GM12878 (cell line): ENCODE measurements around the gene S1PR2. TPM values are rescaled to one million over a fixed set of nuclear protein-coding genes. Genes with fewer than 3 reads are reported as not detected.
A peak's percentile ranks its signal among the peaks of the same experiment; 100 is the strongest.

Source experiments
- ATAC-seq: fragments of 200-7000 bp; cut with Tn5 transposase; 3 replicates; pipeline ENCODE4 v1.9.1; 2020; ENCODE audit warnings: mild to moderate bottlenecking, moderate library complexity
- BruUV-seq: library from RNA; stranded (reverse); fragments of 400-500 nt; replicated peaks from 2 replicates; lab custom pipeline; 2021; lab: Mats Ljungman, UMichigan
- CTCF ChIA-PET: fragments of 300-600 bp; sonication (Branson Sonifier 250); formaldehyde crosslinking; extraction: SDS; loops from one replicate; lab custom pipeline; 2021; ENCODE audit warnings: inconsistent platforms; lab: Yijun Ruan, JAX
- POLR2A ChIA-PET: fragments of 350-600 bp; formaldehyde crosslinking; extraction: SDS; loops from one replicate; lab custom pipeline; 2021; ENCODE audit warnings: inconsistent platforms; lab: Charles Lee
- RAD21 ChIA-PET: fragments of 300-600 bp; sonication (Branson Sonifier 250); formaldehyde crosslinking; loops from one replicate; lab custom pipeline; 2023; ENCODE audit warnings: antibody characterized with exemption; ENCODE audit not compliant: unreplicated experiment; lab: Charles Lee
- SMC1A ChIA-PET: fragments of 300-600 bp; sonication (Branson Sonifier 250); formaldehyde crosslinking; loops from one replicate; lab custom pipeline; 2023; ENCODE audit not compliant: unreplicated experiment, uncharacterized antibody; lab: Charles Lee
- DNase-seq: peaks from one replicate; pipeline ENCODE4 v3.0.0-alpha.2; 2011; ENCODE audit warnings: low read depth, low spot score
- FAIRE-seq: peaks from 3 replicates; lab custom pipeline; 2011; peaks lifted over from hg19 to GRCh38; lab: Jason Lieb, UNC
- H2AFZ ChIP-seq: 2 replicates; pipeline ENCODE4 v1.6.0; 2011; ENCODE audit warnings: low read depth, low read length, control low read depth; ENCODE audit not compliant: control insufficient read depth
- H3K27ac ChIP-seq: 2 replicates; pipeline ENCODE4 v1.5.1; 2011; ENCODE audit warnings: control low read depth; ENCODE audit not compliant: control insufficient read depth, insufficient read depth
- H3K27me3 ChIP-seq, 2 experiments: replicated peaks in 1 of 2; 2 replicates each; pipeline versions ENCODE4 v1.6.0 to v1.6.1; 2011; ENCODE audit warnings: low read length in 1 of 2; ENCODE audit not compliant: control insufficient read depth in 2 of 2, insufficient read depth in 2 of 2
- H3K36me3 ChIP-seq, 2 experiments: 2 replicates each; pipeline ENCODE4 v1.5.1; 2011; ENCODE audit warnings: low read length in 1 of 2; ENCODE audit not compliant: control insufficient read depth in 2 of 2, insufficient read depth in 2 of 2
- H3K4me1 ChIP-seq: 2 replicates; pipeline ENCODE4 v1.6.1; 2011; ENCODE audit warnings: mild to moderate bottlenecking, low read length, moderate library complexity, mixed read lengths; ENCODE audit not compliant: control insufficient read depth, insufficient read depth
- H3K4me2 ChIP-seq: 2 replicates; pipeline ENCODE4 v1.6.0; 2011; ENCODE audit warnings: control low read depth; ENCODE audit not compliant: control insufficient read depth, insufficient read depth
- H3K4me3 ChIP-seq: fragments of 200-600 bp; sonication (generic); 2 replicates; pipeline ENCODE4 v1.5.1; 2016
- H3K79me2 ChIP-seq: 2 replicates; pipeline ENCODE4 v1.6.0; 2011; ENCODE audit warnings: low read length; ENCODE audit not compliant: control insufficient read depth, insufficient read depth
- H3K9ac ChIP-seq: 2 replicates; pipeline ENCODE4 v1.8.0; 2011; ENCODE audit warnings: low read length, control low read depth, mixed read lengths; ENCODE audit not compliant: control insufficient read depth, insufficient read depth
- H3K9me3 ChIP-seq: replicated peaks from 3 replicates; pipeline ENCODE4 v1.5.1; 2011; ENCODE audit warnings: mild to moderate bottlenecking, low read length; ENCODE audit not compliant: control insufficient read depth, insufficient read depth
- H4K20me1 ChIP-seq: 2 replicates; pipeline ENCODE4 v1.6.0; 2011; ENCODE audit not compliant: control insufficient read depth, insufficient read depth
- ELK1 ChIP-seq: IDR thresholded peaks from 2 replicates; pipeline ENCODE4 v1.6.1; 2012; ENCODE audit warnings: low read depth, low read length, improper control_type of control experiment
- EP300 ChIP-seq, 2 experiments: fragments of 150-350 bp in 1 of 2; IDR thresholded peaks; 2 replicates each; pipeline ENCODE4 v1.6.1; 2011 to 2012; ENCODE audit warnings: low read depth in 2 of 2, low read length in 2 of 2, borderline replicate concordance in 1 of 2, improper control_type of control experiment in 1 of 2, inconsistent platforms in 1 of 2; ENCODE audit not compliant: control insufficient read depth in 1 of 2
- LARP7 ChIP-seq: fragments of 450-650 bp; IDR thresholded peaks from 2 replicates; pipeline ENCODE4 v1.6.1; 2017; ENCODE audit warnings: mild to moderate bottlenecking
- MTA2 ChIP-seq: fragments of 450-650 bp; IDR thresholded peaks from 2 replicates; pipeline ENCODE4 v1.6.1; 2016; ENCODE audit warnings: low read depth, mild to moderate bottlenecking, moderate library complexity
- NBN ChIP-seq: fragments of 450-650 bp; IDR thresholded peaks from 2 replicates; pipeline ENCODE4 v1.6.1; 2016
- SMARCA5 ChIP-seq: fragments of 450-650 bp; IDR thresholded peaks from 2 replicates; pipeline ENCODE4 v1.6.1; 2017; ENCODE audit warnings: mild to moderate bottlenecking
- TBL1XR1 ChIP-seq: IDR thresholded peaks from 2 replicates; pipeline ENCODE4 v1.6.1; 2012; ENCODE audit warnings: low read depth, low read length, improper control_type of control experiment
- TCF12 ChIP-seq: IDR thresholded peaks from 2 replicates; pipeline ENCODE4 v1.6.1; 2011; ENCODE audit warnings: low read depth, mild to moderate bottlenecking, low read length
- WRNIP1 ChIP-seq: IDR thresholded peaks from 2 replicates; pipeline ENCODE4 v1.6.1; 2011; ENCODE audit warnings: low read depth, low read length, improper control_type of control experiment, borderline replicate concordance
- ZBTB33 ChIP-seq: fragments of 450-650 bp; IDR thresholded peaks from 2 replicates; pipeline ENCODE4 v1.6.1; 2017; ENCODE audit warnings: mild to moderate bottlenecking
- WGBS: methylation state at CpG from one replicate; pipeline ENCODE4 v1.1.6; 2016; ENCODE audit warnings: low lambda C conversion rate; ENCODE audit not compliant: insufficient replicate concordance, insufficient coverage; ENCODE audit errors: missing lambda C conversion rate; 5-methylcytosine and 5-hydroxymethylcytosine counted together
- in situ Hi-C: fragments of 300-500 bp; cut with MboI; formaldehyde crosslinking; loops from 9 replicates; pipeline ENCODE4 v1.14.3; 2018; ENCODE audit warnings: mixed read lengths
- intact Hi-C: fragments of 100-400 bp; cut with micrococcal nuclease; formaldehyde crosslinking; loops from one replicate; pipeline ENCODE4 v1.14.2; 2022; ENCODE audit not compliant: unreplicated experiment
- polyA plus RNA-seq, 11 experiments: library from polyadenylated mRNA; depleted of rRNA in 4 of 11; unstranded in 6 of 11; stranded (reverse) in 5 of 11; fragments of >200 nt; fragmentation: Nextera tagmentation in 4 of 11; fragmentation: Illumina TruSeq in 1 of 11; extraction: Ambion mirVana in 4 of 11; extraction: Trizol in 1 of 11; gene quantifications; 1 replicate in 1 of 11; 2 replicates in 10 of 11; pipeline versions ENCODE4 v1.2.1 to v1.2.3, GENCODE V29; 2011 to 2016; ENCODE audit warnings: inconsistent platforms in 2 of 11, missing spikeins in 2 of 11, low read depth in 1 of 11
- total RNA-seq, 4 experiments: library from RNA; depleted of rRNA in 3 of 4; stranded (reverse); fragments of >200 nt in 3 of 4; fragmentation: Illumina TruSeq in 1 of 4; extraction: Trizol in 1 of 4; gene quantifications; 2 replicates each; pipeline versions ENCODE4 v1.2.1 to v1.2.3, GENCODE V29; 2013 to 2021
- TF ChIP-seq, protein P1 (sequence below): IDR thresholded peaks from 2 replicates; pipeline ENCODE4 v1.6.1; 2012; ENCODE audit warnings: low read length, inconsistent platforms
- TF ChIP-seq, protein P2 (sequence below): fragments of 450-650 bp; IDR thresholded peaks from 2 replicates; pipeline ENCODE4 v1.6.1; 2017; ENCODE audit warnings: mild to moderate bottlenecking, moderate library complexity

S1PR2 gene
- total and polyA plus RNA-seq, 10 of the 15 experiments (the other 5 are each of a cell fraction or from before 2014, with no cell fraction given) = 4.9 to 26.8 (median 11.6) TPM

GRCh38 chr19:10231612-10232228, 589 bp upstream of the S1PR2 start:
- Histone ChIP-seq H2AFZ (peak overlapping the region; percentile 20; the same call in 1 of the 2 replicates), H3K4me1 (peaks cover 47% of the 10 kb centered on the region), H3K9ac (peak overlapping the region; percentile 54; the same call in 1 of the 2 replicates), H3K27ac (peak overlapping the region; percentile 97), H3K9me3 (no peaks in the 10 kb centered on the region), H3K4me2 (peak overlapping the region; percentile 79), H3K27me3 (no peaks in the 10 kb centered on the region), H4K20me1 (no peaks in the 10 kb centered on the region), H3K4me3 (peak overlapping the region; percentile 90; the same call in 1 of the 2 replicates), H3K36me3 (peaks cover 1 to 5% of the 10 kb centered on the region in 2 experiments; a peak in 1 of 4 replicates), H3K79me2 (peaks cover 41% of the 10 kb centered on the region)
- no TSS peak for BruUV-seq
- ChIA-PET RAD21 (interaction anchor here (0.6 to 8.2 kb wide), 4 partner anchors 11 to 130 kb away, joined by 3 to 98 read pairs (median 5); partner anchors contain the start of gene MRPL4), SMC1A (interaction anchor here (1.5 to 8.8 kb wide), 3 partner anchors 13 to 18 kb away, joined by 4 to 78 read pairs (median 6); no protein-coding TSS in a partner anchor), POLR2A (interaction anchor here (0.5 to 2.1 kb wide), 7 partner anchors 11 to 132 kb away, joined by 3 to 16 read pairs (median 6); partner anchors contain the start of genes ANGPTL6, DNMT1 and PPAN), CTCF (interaction anchor here (1.0 to 9.8 kb wide), 2 partner anchors 16 to 39 kb away, joined by 5 to 148 read pairs; partner anchors contain the start of genes ICAM1 and MRPL4)
- in situ Hi-C loops (loop anchor here (25.0 kb wide), 1 partner anchor 1094 kb away; the partner anchor contains the start of genes OR7G3 and ZNF317), intact Hi-C loops (no loop called here)
- FAIRE-seq = no peak
- no peak for DNase-seq
- ATAC-seq = no peak; the same call in 2 of the 3 replicates
- WGBS = 67% methylated on average over 8 of the region's 8 CpGs
- TF ChIP-seq, protein P1, sequence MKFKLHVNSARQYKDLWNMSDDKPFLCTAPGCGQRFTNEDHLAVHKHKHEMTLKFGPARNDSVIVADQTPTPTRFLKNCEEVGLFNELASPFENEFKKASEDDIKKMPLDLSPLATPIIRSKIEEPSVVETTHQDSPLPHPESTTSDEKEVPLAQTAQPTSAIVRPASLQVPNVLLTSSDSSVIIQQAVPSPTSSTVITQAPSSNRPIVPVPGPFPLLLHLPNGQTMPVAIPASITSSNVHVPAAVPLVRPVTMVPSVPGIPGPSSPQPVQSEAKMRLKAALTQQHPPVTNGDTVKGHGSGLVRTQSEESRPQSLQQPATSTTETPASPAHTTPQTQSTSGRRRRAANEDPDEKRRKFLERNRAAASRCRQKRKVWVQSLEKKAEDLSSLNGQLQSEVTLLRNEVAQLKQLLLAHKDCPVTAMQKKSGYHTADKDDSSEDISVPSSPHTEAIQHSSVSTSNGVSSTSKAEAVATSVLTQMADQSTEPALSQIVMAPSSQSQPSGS = peak; percentile 55; the same call in 1 of the 2 replicates
- TF ChIP-seq MTA2 = 0 out of 2 replicates have a peak, but pooled peaks have one; percentile 12
- TF ChIP-seq LARP7 = 0 out of 2 replicates have a peak, but pooled peaks have one; percentile 24
- 0 out of 2 replicates have a peak, but pooled peaks have one; percentile 33 for TF ChIP-seq TBL1XR1
- TF ChIP-seq ZBTB33 = peak; percentile 23; the same call in 1 of the 2 replicates
- peak; percentile 17; the same call in 1 of the 2 replicates for TF ChIP-seq SMARCA5
- TF ChIP-seq, protein P2, sequence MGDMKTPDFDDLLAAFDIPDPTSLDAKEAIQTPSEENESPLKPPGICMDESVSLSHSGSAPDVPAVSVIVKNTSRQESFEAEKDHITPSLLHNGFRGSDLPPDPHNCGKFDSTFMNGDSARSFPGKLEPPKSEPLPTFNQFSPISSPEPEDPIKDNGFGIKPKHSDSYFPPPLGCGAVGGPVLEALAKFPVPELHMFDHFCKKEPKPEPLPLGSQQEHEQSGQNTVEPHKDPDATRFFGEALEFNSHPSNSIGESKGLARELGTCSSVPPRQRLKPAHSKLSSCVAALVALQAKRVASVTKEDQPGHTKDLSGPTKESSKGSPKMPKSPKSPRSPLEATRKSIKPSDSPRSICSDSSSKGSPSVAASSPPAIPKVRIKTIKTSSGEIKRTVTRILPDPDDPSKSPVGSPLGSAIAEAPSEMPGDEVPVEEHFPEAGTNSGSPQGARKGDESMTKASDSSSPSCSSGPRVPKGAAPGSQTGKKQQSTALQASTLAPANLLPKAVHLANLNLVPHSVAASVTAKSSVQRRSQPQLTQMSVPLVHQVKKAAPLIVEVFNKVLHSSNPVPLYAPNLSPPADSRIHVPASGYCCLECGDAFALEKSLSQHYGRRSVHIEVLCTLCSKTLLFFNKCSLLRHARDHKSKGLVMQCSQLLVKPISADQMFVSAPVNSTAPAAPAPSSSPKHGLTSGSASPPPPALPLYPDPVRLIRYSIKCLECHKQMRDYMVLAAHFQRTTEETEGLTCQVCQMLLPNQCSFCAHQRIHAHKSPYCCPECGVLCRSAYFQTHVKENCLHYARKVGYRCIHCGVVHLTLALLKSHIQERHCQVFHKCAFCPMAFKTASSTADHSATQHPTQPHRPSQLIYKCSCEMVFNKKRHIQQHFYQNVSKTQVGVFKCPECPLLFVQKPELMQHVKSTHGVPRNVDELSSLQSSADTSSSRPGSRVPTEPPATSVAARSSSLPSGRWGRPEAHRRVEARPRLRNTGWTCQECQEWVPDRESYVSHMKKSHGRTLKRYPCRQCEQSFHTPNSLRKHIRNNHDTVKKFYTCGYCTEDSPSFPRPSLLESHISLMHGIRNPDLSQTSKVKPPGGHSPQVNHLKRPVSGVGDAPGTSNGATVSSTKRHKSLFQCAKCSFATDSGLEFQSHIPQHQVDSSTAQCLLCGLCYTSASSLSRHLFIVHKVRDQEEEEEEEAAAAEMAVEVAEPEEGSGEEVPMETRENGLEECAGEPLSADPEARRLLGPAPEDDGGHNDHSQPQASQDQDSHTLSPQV = 0 out of 2 replicates have a peak, but pooled peaks have one; percentile 13
- 0 out of 2 replicates have a peak, but pooled peaks have one; percentile 90 for TF ChIP-seq NBN
- no peak for TF ChIP-seq ELK1
- 0 out of 4 replicates have a peak, but pooled peaks of 1 of the 2 experiments have one; percentile 17 for TF ChIP-seq EP300 (IDR thresholded peaks at IDR 0.05; ENCODE audit: borderline replicate concordance in 1 of 2, control insufficient read depth in 1 of 2, low read depth in 2 of 2, low read length in 2 of 2)
- TF ChIP-seq WRNIP1 = peak; percentile 98; the same call in 1 of the 2 replicates
- TF ChIP-seq TCF12 = no peak
